DMS79 (cell line): ENCODE results near the gene CEACAM1.
A peak's percentile ranks its signal among the peaks of the same experiment; 100 is the strongest.
"Not testable (repeated sequence)": the region's sequence is repeated elsewhere in the genome, so short reads cannot be mapped to it uniquely, and the experiment has no call there.

Experiments used
- DNase-seq: peaks from one replicate; lab custom pipeline; 2025; lab: John Stamatoyannopoulos, UW

The CEACAM1 gene

GRCh38 chr19:42548552-42548951 lies 20.3 kb upstream of the CEACAM1 start:
- no peak for DNase-seq

- no peak for DNase-seq
Measured at GRCh38 chr19:42547929-42548328, 19.6 kb upstream of the CEACAM1 start.

GRCh38 chr19:42546831-42547500 lies 18.7 kb upstream of the CEACAM1 start:
- no peak for DNase-seq

GRCh38 chr19:42544146-42544545 lies 15.9 kb upstream of the CEACAM1 start:
- no peak for DNase-seq

GRCh38 chr19:42542791-42543190 lies 14.5 kb upstream of the CEACAM1 start:
- DNase-seq, result no peak

- peak; percentile 68 for DNase-seq
Measured at GRCh38 chr19:42540071-42540553, 11.8 kb upstream of the CEACAM1 start.

GRCh38 chr19:42538841-42539709 lies 10.8 kb upstream of the CEACAM1 start:
- DNase-seq, result no peak

GRCh38 chr19:42535276-42535675 lies 7.0 kb upstream of the CEACAM1 start:
- not testable (repeated sequence) for DNase-seq

GRCh38 chr19:42534391-42534790 lies 6.1 kb upstream of the CEACAM1 start:
- no peak for DNase-seq

GRCh38 chr19:42532891-42533290 lies 4.6 kb upstream of the CEACAM1 start:
- no peak for DNase-seq

- DNase-seq, result no peak
Measured at GRCh38 chr19:42531313-42531712, 3.0 kb upstream of the CEACAM1 start.

- no peak for DNase-seq
Measured at GRCh38 chr19:42529248-42529764, 1.0 kb upstream of the CEACAM1 start.

GRCh38 chr19:42524943-42525342 lies 3.3 kb downstream of the CEACAM1 start:
- no peak for DNase-seq

- DNase-seq, result no peak
Measured at GRCh38 chr19:42524250-42524649, 4.0 kb downstream of the CEACAM1 start.

GRCh38 chr19:42522262-42522661 lies 6.0 kb downstream of the CEACAM1 start:
- DNase-seq, result not testable (repeated sequence)

GRCh38 chr19:42521346-42522030 lies 6.8 kb downstream of the CEACAM1 start:
- no peak for DNase-seq

GRCh38 chr19:42519108-42519507 lies 9.2 kb downstream of the CEACAM1 start:
- DNase-seq, result no peak

GRCh38 chr19:42516771-42517170 lies 11.5 kb downstream of the CEACAM1 start:
- DNase-seq, result no peak

- DNase-seq, result no peak
Measured at GRCh38 chr19:42515241-42515832, 12.9 kb downstream of the CEACAM1 start.

- DNase-seq, result no peak
Measured at GRCh38 chr19:42514449-42514848, 13.8 kb downstream of the CEACAM1 start.

- no peak for DNase-seq
Measured at GRCh38 chr19:42512743-42513304, 15.5 kb downstream of the CEACAM1 start.
